Activated CD8-positive, alpha-beta T cell treated with anti-CD3 and anti-CD28 coated beads for 36 hours (primary cell): Measurements from ENCODE around the gene TSPAN11. TPM values are rescaled to one million over a fixed set of nuclear protein-coding genes. Genes with fewer than 3 reads are reported as not detected.

Experiments used
- ATAC-seq: fragments of 200-7000 bp; cut with Tn5 transposase; one replicate; pipeline ENCODE4 v1.10.0; 2021; ENCODE audit warnings: mild to moderate bottlenecking, moderate library complexity
- CTCF ChIA-PET: fragments of 350-600 bp; sonication (Branson Sonifier 250); formaldehyde crosslinking; loops from one replicate; lab custom pipeline; 2021; ENCODE audit warnings: antibody characterized with exemption; lab: Charles Lee
- POLR2A ChIA-PET: fragments of 350-600 bp; sonication (Branson Sonifier 250); formaldehyde crosslinking; loops from one replicate; lab custom pipeline; 2021; ENCODE audit warnings: antibody characterized with exemption; lab: Charles Lee
- DNase-seq: peaks from one replicate; pipeline ENCODE4 v3.0.0-alpha.2; 2020
- H3K27ac Mint-ChIP-seq: one replicate; pipeline ENCODE4 v1.8.0; 2021; ENCODE audit warnings: mild to moderate bottlenecking, mixed read lengths
- H3K27me3 Mint-ChIP-seq: one replicate; pipeline ENCODE4 v1.8.0; 2021; ENCODE audit warnings: mixed read lengths
- H3K36me3 Mint-ChIP-seq: one replicate; pipeline ENCODE4 v1.8.0; 2021; ENCODE audit warnings: low read depth, mixed read lengths
- H3K4me1 Mint-ChIP-seq: one replicate; pipeline ENCODE4 v1.8.0; 2021; ENCODE audit warnings: low read depth, mixed read lengths
- H3K4me3 Mint-ChIP-seq: one replicate; pipeline ENCODE4 v1.8.0; 2021; ENCODE audit warnings: mild to moderate bottlenecking, moderate library complexity, mixed read lengths
- H3K9me3 Mint-ChIP-seq: one replicate; pipeline ENCODE4 v1.8.0; 2021; ENCODE audit warnings: mixed read lengths
- intact Hi-C: fragments of 100-400 bp; cut with micrococcal nuclease; formaldehyde crosslinking; loops from one replicate; pipeline ENCODE4 v1.10.0; 2022
- total RNA-seq, 2 experiments: library from RNA; stranded (reverse); gene quantifications; one replicate each; pipeline ENCODE4 v1.2.3, GENCODE V29; 2021
- TF ChIP-seq, protein P1 (sequence below): fragments of 200-600 bp; IDR thresholded peaks from one replicate; pipeline ENCODE4 v1.8.0; 2022; ENCODE audit warnings: antibody characterized with exemption, mild to moderate bottlenecking

TSPAN11 gene
- total RNA-seq, 2 experiments from 2014 or later, result not detected

DNA sequence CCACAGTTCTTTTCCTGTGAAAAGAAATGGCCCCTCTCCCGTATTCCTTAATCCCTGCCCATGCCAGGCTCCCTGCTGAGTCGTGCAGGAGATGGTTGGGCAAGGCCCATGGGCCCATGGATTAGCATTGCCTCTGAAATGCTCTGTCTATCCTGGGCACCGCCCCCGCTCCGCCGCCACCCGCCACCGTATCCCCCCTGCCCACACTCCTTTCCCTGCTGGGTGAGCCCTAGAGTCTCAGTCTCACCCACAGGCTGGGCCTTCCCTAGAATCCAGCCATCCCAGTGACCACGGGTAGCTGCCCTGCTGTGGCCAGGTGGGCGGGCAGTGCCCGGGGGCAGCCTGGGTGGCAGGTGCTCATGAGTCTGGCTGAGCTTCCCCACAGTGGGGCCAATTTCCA lies 50.6 kb downstream of the TSPAN11 start:
- CTCF ChIA-PET, result no interaction called here

DNA sequence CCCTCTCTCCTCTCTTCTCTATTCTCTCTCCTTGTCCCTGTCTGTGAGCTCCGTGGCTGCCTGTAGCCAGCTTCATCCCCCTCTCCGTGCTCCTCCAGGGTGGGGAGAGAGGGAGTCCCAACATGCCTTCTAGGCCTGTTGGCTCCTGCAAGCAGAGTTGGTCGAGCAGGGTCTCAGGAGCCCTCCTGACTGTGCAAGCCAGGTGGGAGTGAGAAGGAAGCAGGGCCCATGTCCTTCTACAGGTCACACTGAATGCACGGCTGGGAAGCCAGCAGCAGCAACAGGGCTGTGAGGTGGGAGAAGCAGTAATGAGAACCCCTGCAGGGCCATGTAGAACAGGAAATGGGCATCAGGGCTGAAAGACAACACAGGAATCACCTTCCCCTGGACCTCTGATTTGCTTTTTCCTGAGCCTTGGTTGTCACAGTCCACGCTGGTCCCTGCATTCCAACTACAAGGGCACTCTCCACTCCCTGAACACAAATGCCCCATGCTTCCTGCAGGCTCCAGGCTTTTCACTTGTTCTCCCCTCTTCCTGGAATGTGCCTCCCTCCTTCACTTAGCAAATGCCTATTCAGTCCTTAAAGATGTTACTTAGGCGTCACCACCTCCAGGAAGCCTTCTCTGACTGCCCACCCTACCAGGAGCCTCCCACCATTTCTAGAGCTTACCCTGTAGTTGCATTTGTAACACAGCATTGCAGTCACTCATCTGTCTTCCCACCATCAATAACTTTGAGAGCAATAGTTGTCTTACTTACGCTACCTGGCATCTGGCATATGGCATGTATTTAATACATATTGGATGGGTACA lies 51.2 kb downstream of the TSPAN11 start:
- Mint-ChIP-seq H3K27ac (no peak overlapping the region), H3K4me1 (no peaks in the 10 kb centered on the region), H3K27me3 (peaks cover 2% of the 10 kb centered on the region), H3K4me3 (no peak overlapping the region), H3K9me3 (no peaks in the 10 kb centered on the region), H3K36me3 (no peaks in the 10 kb centered on the region)
- intact Hi-C loops, result no loop called here
- POLR2A ChIA-PET, result no interaction called here
- TF ChIP-seq, protein P1, sequence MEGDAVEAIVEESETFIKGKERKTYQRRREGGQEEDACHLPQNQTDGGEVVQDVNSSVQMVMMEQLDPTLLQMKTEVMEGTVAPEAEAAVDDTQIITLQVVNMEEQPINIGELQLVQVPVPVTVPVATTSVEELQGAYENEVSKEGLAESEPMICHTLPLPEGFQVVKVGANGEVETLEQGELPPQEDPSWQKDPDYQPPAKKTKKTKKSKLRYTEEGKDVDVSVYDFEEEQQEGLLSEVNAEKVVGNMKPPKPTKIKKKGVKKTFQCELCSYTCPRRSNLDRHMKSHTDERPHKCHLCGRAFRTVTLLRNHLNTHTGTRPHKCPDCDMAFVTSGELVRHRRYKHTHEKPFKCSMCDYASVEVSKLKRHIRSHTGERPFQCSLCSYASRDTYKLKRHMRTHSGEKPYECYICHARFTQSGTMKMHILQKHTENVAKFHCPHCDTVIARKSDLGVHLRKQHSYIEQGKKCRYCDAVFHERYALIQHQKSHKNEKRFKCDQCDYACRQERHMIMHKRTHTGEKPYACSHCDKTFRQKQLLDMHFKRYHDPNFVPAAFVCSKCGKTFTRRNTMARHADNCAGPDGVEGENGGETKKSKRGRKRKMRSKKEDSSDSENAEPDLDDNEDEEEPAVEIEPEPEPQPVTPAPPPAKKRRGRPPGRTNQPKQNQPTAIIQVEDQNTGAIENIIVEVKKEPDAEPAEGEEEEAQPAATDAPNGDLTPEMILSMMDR, result no peak
- DNase-seq (no peak), ATAC-seq (no peak)
- CTCF ChIA-PET, result no interaction called here

More for the DNA sequence above, 50.6 kb downstream of the TSPAN11 start:
- Mint-ChIP-seq H3K27ac (no peak overlapping the region), H3K4me3 (no peak overlapping the region), H3K9me3 (no peaks in the 10 kb centered on the region), H3K4me1 (no peaks in the 10 kb centered on the region), H3K27me3 (peaks cover 2% of the 10 kb centered on the region), H3K36me3 (no peaks in the 10 kb centered on the region)
- intact Hi-C loops, result no loop called here
- TF ChIP-seq, protein P1, result no peak
- no peak for DNase-seq
- POLR2A ChIA-PET, result no interaction called here
- ATAC-seq, result no peak

- TF ChIP-seq, protein P1, result no peak
- POLR2A ChIA-PET, result no interaction called here
- H3K4me1 Mint-ChIP-seq, result no peaks in the 10 kb centered on the region
Observed at GRCh38 chr12:30978639-30979038, 52.1 kb downstream of the TSPAN11 start.

GRCh38 chr12:30979371-30980259 lies 53.1 kb downstream of the TSPAN11 start:
- Mint-ChIP-seq H3K9me3 (no peaks in the 10 kb centered on the region), H3K4me3 (no peak overlapping the region), H3K27ac (no peak overlapping the region), H3K27me3 (no peaks in the 10 kb centered on the region), H3K36me3 (no peaks in the 10 kb centered on the region), H3K4me1 (no peaks in the 10 kb centered on the region)
- CTCF ChIA-PET, result no interaction called here
- POLR2A ChIA-PET, result no interaction called here
- ATAC-seq (no peak), DNase-seq (no peak)
- intact Hi-C loops, result no loop called here
- TF ChIP-seq, protein P1, result no peak

More at GRCh38 chr12:30978639-30979038, 52.1 kb downstream of the TSPAN11 start:
- Mint-ChIP-seq H3K27ac (no peak overlapping the region), H3K27me3 (no peaks in the 10 kb centered on the region), H3K9me3 (no peaks in the 10 kb centered on the region), H3K36me3 (no peaks in the 10 kb centered on the region), H3K4me3 (no peak overlapping the region)
- intact Hi-C loops, result no loop called here
- DNase-seq, result no peak
- ATAC-seq, result no peak
- CTCF ChIA-PET, result no interaction called here
